Peyer's patch (tissue), 4 donors: Measurements from ENCODE around the gene PTPRQ. TPM values are rescaled to one million over a fixed set of nuclear protein-coding genes. Genes with fewer than 3 reads are reported as not detected.

Source experiments
- DNase-seq, 3 donors: peaks; one replicate each; pipeline ENCODE4 v3.0.0-alpha.2; 2017 to 2019
- H3K27ac ChIP-seq, 4 donors: fragments of 200-600 bp; sonication (generic); one replicate each; pipeline ENCODE4 v1.5.1; 2016 to 2019
- H3K27me3 ChIP-seq, 2 donors: fragments of 200-600 bp; sonication (generic); one replicate each; pipeline ENCODE4 v1.5.1; 2019
- H3K36me3 ChIP-seq, 3 donors: fragments of 200-600 bp; sonication (generic); one replicate each; pipeline ENCODE4 v1.5.1; 2016 to 2019
- H3K4me1 ChIP-seq, 4 donors: fragments of 200-600 bp; sonication (generic); one replicate each; pipeline ENCODE4 v1.5.1; 2016 to 2019
- H3K4me3 ChIP-seq, 4 donors: fragments of 200-600 bp; sonication (generic); 1 replicate in 3 of 4; 2 replicates in 1 of 4; pipeline ENCODE4 v1.5.1; 2016 to 2019; ENCODE audit warnings: mild to moderate bottlenecking in 1 of 4
- H3K9me3 ChIP-seq, 4 donors: fragments of 200-600 bp; sonication (generic); one replicate each; pipeline ENCODE4 v1.5.1; 2016 to 2019; ENCODE audit warnings: mild to moderate bottlenecking in 1 of 4
- POLR2A ChIP-seq, 2 donors: fragments of 450-650 bp; IDR thresholded peaks; one replicate each; pipeline ENCODE4 v1.5.1; 2017; ENCODE audit warnings: antibody characterized with exemption in 2 of 2, mild to moderate bottlenecking in 2 of 2, moderate library complexity in 2 of 2
- total RNA-seq, 4 donors: library from RNA; depleted of rRNA; stranded (reverse); fragments of >200 nt; gene quantifications; one replicate each; pipeline ENCODE4 v1.1.0, GENCODE V29; 2016
- TF ChIP-seq, protein P1 (sequence below), 6 experiments: fragments of 450-650 bp in 4 of 6; fragments of 200-600 bp in 2 of 6; sonication (generic) in 1 of 6; IDR thresholded peaks; one replicate each; pipeline ENCODE4 v1.5.1; 2017 to 2019; ENCODE audit warnings: antibody characterized with exemption in 6 of 6, mild to moderate bottlenecking in 3 of 6, moderate library complexity in 1 of 6

The PTPRQ gene
- total RNA-seq, 4 donors from 2014 or later = 0.13 TPM; not detected in 3

DNA sequence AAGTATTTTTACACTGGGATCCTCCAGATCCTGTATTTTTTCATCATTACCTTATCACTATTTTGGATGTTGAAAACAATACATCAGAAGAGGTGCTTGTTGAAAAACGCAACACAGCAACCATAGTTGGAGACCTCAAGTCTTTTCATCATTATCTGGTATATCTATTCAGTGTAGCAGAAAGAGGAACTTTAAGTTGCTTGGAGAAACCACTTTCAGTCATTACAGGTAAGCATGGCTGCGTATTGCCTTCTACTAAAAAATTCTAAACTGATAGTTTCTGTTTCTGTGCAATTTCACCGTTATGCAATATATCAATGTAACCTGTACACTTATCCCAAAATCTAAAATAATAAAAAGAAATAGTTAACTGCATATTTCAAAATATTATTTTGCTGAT lies 32.2 kb upstream of the PTPRQ start:
- no peak for DNase-seq
- H3K9me3 ChIP-seq = no peaks in the 10 kb centered on the region
- H3K4me3 ChIP-seq = no peak overlapping the region
- no peak overlapping the region for H3K27ac ChIP-seq
- TF ChIP-seq POLR2A (IDR thresholded peaks at IDR 0.05) = no peak
- TF ChIP-seq, protein P1, sequence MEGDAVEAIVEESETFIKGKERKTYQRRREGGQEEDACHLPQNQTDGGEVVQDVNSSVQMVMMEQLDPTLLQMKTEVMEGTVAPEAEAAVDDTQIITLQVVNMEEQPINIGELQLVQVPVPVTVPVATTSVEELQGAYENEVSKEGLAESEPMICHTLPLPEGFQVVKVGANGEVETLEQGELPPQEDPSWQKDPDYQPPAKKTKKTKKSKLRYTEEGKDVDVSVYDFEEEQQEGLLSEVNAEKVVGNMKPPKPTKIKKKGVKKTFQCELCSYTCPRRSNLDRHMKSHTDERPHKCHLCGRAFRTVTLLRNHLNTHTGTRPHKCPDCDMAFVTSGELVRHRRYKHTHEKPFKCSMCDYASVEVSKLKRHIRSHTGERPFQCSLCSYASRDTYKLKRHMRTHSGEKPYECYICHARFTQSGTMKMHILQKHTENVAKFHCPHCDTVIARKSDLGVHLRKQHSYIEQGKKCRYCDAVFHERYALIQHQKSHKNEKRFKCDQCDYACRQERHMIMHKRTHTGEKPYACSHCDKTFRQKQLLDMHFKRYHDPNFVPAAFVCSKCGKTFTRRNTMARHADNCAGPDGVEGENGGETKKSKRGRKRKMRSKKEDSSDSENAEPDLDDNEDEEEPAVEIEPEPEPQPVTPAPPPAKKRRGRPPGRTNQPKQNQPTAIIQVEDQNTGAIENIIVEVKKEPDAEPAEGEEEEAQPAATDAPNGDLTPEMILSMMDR (IDR thresholded peaks at IDR 0.05) = no peak
- H3K4me1 ChIP-seq = no peaks in the 10 kb centered on the region
- H3K27me3 ChIP-seq = no peaks in the 10 kb centered on the region
- H3K36me3 ChIP-seq = no peaks in the 10 kb centered on the region

DNA sequence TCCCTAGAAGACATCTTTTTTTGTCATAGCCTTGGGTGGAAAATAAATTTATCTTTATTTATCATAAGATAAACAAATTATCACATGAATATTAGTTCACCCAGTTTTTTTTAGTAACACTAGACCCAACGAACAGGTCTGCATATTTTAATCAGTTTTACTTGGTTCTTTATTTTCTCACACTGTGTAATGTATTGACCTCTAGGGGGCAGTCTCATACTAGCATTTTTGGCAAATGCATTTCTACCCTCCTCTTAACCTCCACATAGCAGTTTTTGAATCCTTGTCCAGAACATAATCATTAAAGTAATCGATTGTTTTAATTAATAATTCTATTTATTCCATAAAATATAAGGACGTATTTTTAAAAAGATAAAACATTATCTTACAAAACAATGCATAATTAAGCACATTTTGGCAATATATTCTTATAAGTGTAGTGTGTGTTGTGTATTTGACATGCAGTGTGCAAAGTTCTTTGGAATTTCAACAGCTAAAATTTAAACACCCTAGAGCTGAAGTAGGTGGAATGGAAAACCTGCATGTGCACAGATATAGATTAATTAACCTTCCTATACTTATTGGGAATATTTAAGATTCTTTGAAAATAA lies 31.6 kb upstream of the PTPRQ start:
- Histone ChIP-seq H3K27ac (no peak overlapping the region), H3K4me1 (no peaks in the 10 kb centered on the region), H3K27me3 (no peaks in the 10 kb centered on the region), H3K36me3 (no peaks in the 10 kb centered on the region), H3K4me3 (no peak overlapping the region), H3K9me3 (no peaks in the 10 kb centered on the region)
- DNase-seq = no peak
- TF ChIP-seq POLR2A (IDR thresholded peaks at IDR 0.05) = no peak
- TF ChIP-seq, protein P1 (IDR thresholded peaks at IDR 0.05) = peak in 5 of 6 experiments; percentile 39 to 59 (median 57)

DNA sequence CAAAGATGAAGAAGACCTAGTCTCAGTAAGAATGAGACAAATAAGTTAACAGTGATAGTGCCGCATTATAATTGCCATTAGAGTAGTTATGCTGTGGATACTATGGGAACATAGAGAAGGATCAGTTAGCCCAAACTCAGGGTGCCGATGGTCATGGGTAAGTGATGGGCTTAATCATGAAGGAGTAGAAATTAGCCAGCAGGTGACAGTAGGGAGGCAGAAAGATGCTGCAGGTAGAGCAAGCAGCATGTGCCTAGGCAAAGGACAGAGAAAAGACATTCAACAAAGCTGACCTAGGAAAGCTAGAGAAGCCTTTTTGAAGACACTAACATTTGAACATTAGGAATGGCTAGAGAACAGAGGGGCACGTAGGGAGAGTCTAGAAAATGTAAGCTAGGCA lies 30.6 kb upstream of the PTPRQ start:
- no peaks in the 10 kb centered on the region for H3K9me3 ChIP-seq
- H3K4me1 ChIP-seq = no peaks in the 10 kb centered on the region
- H3K36me3 ChIP-seq = no peaks in the 10 kb centered on the region
- no peak overlapping the region for H3K27ac ChIP-seq
- no peak for DNase-seq
- H3K27me3 ChIP-seq = no peaks in the 10 kb centered on the region
- TF ChIP-seq, protein P1 (IDR thresholded peaks at IDR 0.05) = no peak
- no peak for TF ChIP-seq POLR2A (IDR thresholded peaks at IDR 0.05)
- H3K4me3 ChIP-seq = no peak overlapping the region

DNA sequence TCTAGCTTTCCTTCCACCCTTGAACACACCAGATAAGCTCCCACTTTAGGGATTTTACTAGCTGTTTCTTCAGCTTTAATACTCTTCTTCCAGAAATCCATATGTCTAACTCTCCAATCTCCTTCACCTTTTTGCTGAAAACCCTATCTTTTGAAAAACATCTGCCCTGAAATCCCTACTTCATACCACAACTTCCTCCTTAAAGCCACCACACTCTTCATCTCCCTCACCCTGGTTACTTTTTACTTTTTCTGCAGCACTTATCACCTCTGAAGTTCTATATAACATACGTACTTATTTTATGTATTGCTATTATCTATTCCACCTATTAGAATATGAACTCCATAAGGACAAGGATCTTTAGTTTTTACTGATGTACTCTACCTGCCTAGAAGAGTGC lies 28.6 kb upstream of the PTPRQ start:
- H3K36me3 ChIP-seq = no peaks in the 10 kb centered on the region
- no peak overlapping the region for H3K27ac ChIP-seq
- no peak for TF ChIP-seq POLR2A (IDR thresholded peaks at IDR 0.05)
- TF ChIP-seq, protein P1 (IDR thresholded peaks at IDR 0.05) = no peak
- no peak for DNase-seq
- H3K4me3 ChIP-seq = no peak overlapping the region
- no peaks in the 10 kb centered on the region for H3K9me3 ChIP-seq
- no peaks in the 10 kb centered on the region for H3K4me1 ChIP-seq
- H3K27me3 ChIP-seq = no peaks in the 10 kb centered on the region

DNA sequence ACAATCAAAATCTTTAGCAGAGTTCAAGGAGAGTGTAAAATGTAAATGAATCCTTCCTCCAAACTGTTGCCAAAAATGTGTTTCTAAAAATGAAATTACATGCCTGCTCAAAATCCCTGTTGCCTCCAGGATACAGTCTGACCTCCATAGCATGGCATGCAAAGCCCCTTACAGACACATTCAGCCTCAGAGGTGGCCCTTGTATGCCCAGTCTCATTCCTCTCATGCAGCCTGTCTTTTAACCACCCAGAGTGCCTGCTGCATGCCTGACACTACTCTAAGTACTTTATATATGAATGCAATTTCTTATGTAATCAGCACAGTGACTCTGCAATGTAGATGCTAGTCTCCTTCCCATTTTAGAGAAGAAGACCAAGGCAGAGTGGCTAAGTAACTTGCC lies 24.4 kb upstream of the PTPRQ start:
- H3K27me3 ChIP-seq = no peaks in the 10 kb centered on the region
- TF ChIP-seq POLR2A (IDR thresholded peaks at IDR 0.05) = no peak
- TF ChIP-seq, protein P1 (IDR thresholded peaks at IDR 0.05) = no peak
- no peak overlapping the region for H3K27ac ChIP-seq

DNA sequence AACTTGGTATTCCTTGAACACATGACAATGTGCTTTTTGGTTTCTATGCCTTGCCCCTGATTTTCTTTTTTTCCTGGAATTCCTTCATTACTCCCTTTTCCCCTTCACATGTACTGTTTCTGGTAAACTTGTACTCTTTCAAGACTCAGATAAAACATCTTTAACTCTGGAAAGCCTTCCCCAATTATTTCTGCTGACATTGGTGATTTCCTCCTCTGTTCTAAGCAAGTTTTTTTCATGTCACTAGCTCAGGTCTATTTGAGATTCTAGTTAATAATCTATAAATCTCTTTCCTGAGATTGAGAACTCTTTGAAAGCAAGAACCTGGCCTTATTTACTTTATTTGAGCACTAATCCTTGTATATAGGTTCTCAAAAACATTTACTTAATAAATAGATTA lies 24.0 kb upstream of the PTPRQ start:
- H3K9me3 ChIP-seq = no peaks in the 10 kb centered on the region
- no peaks in the 10 kb centered on the region for H3K4me1 ChIP-seq
- TF ChIP-seq POLR2A (IDR thresholded peaks at IDR 0.05) = no peak
- TF ChIP-seq, protein P1 (IDR thresholded peaks at IDR 0.05) = no peak
- H3K27me3 ChIP-seq = no peaks in the 10 kb centered on the region
- H3K27ac ChIP-seq = no peak overlapping the region
- no peak for DNase-seq
- no peak overlapping the region for H3K4me3 ChIP-seq
- H3K36me3 ChIP-seq = no peaks in the 10 kb centered on the region

More for the DNA sequence above, 24.4 kb upstream of the PTPRQ start:
- H3K36me3 ChIP-seq = no peaks in the 10 kb centered on the region
- no peak overlapping the region for H3K4me3 ChIP-seq
- no peaks in the 10 kb centered on the region for H3K4me1 ChIP-seq
- DNase-seq = no peak
- no peaks in the 10 kb centered on the region for H3K9me3 ChIP-seq
